Left lung (tissue), 10 donors: ENCODE measurements around the gene ESRRA. TPM values are rescaled to one million over a fixed set of nuclear protein-coding genes. Genes with fewer than 3 reads are reported as not detected.
A peak's percentile ranks its signal among the peaks of the same experiment; 100 is the strongest.

Source experiments
- ATAC-seq: fragments of 200-7000 bp; cut with Tn5 transposase; one replicate; pipeline ENCODE4 v1.9.1; 2020; ENCODE audit warnings: moderate library complexity
- DNase-seq, 4 donors: peaks; one replicate each; pipeline ENCODE4 v3.0.0-alpha.2; 2013 to 2020
- H3K27ac ChIP-seq, 2 donors: fragments of 200-600 bp; sonication (generic) in 1 of 2; one replicate each; pipeline versions ENCODE4 v1.5.0 to v1.8.0; 2020 to 2021
- H3K27me3 ChIP-seq, 2 donors: fragments of 200-600 bp; sonication (generic) in 1 of 2; one replicate each; pipeline versions ENCODE4 v1.5.0 to v1.8.0; 2020 to 2021
- H3K36me3 ChIP-seq, 2 donors: fragments of 200-600 bp; sonication (generic) in 1 of 2; one replicate each; pipeline versions ENCODE4 v1.5.0 to v1.8.0; 2020 to 2021
- H3K4me1 ChIP-seq, 2 donors: fragments of 200-600 bp; one replicate each; pipeline ENCODE4 v1.8.0; 2021
- H3K4me3 ChIP-seq, 2 donors: fragments of 200-600 bp; sonication (generic) in 1 of 2; one replicate each; pipeline versions ENCODE4 v1.5.0 to v1.8.0; 2020 to 2021; ENCODE audit warnings: mild to moderate bottlenecking in 1 of 2
- H3K9me3 ChIP-seq, 2 donors: fragments of 200-600 bp; sonication (generic) in 1 of 2; one replicate each; pipeline versions ENCODE4 v1.5.0 to v1.8.0; 2020 to 2021
- CTCF ChIP-seq, 2 donors: fragments of 200-600 bp; sonication (generic) in 1 of 2; IDR thresholded peaks; one replicate each; pipeline versions ENCODE4 v1.5.0 to v1.8.0; 2021; ENCODE audit warnings: antibody characterized with exemption in 2 of 2
- intact Hi-C, 2 donors: fragments of 100-400 bp; cut with DNase I; formaldehyde crosslinking; loops; one replicate each; pipeline versions ENCODE4 v1.11.2 to v1.14.2; 2022
- polyA plus RNA-seq, 6 donors: library from polyadenylated mRNA; unstranded; fragments of 120-200 nt; gene quantifications; one replicate each; pipeline ENCODE4 v1.2.1, GENCODE V29; 2013; ENCODE audit not compliant: insufficient read length in 6 of 6
- total RNA-seq, 2 donors: library from RNA; stranded (reverse); fragmentation: NEBNext Ultra II Directional; extraction: Animal tissue kit (Norgen Biotek cat#: 25700); gene quantifications; one replicate each; pipeline ENCODE4 v1.2.1, GENCODE V29; 2021
- donor health status: DM: no; HTN: yes; CAD: no.
- donor health status: DM: no; HTN: no; CAD: no.

ESRRA gene
- total and polyA plus RNA-seq, 8 donors: 10.2 to 60.1 (median 13.8) TPM

GRCh38 chr11:64340671-64341335, 35.5 kb downstream of the ESRRA start:
- H3K4me1 ChIP-seq: peaks cover 0 to 43% of the 10 kb centered on the region in 2 donors
- peak overlapping the region in 1 of 2 donors; percentile 86 for H3K27ac ChIP-seq
- intact Hi-C loops: no loop called here
- H3K9me3 ChIP-seq: no peaks in the 10 kb centered on the region
- TF ChIP-seq CTCF (IDR thresholded peaks at IDR 0.05): no peak
- peaks cover 0 to 28% of the 10 kb centered on the region in 2 donors for H3K36me3 ChIP-seq
- DNase-seq: peak in 1 of 4 donors; percentile 94
- ATAC-seq: no peak
- H3K27me3 ChIP-seq: no peaks in the 10 kb centered on the region
- H3K4me3 ChIP-seq: peak overlapping the region in 1 of 2 donors; percentile 49

DNA sequence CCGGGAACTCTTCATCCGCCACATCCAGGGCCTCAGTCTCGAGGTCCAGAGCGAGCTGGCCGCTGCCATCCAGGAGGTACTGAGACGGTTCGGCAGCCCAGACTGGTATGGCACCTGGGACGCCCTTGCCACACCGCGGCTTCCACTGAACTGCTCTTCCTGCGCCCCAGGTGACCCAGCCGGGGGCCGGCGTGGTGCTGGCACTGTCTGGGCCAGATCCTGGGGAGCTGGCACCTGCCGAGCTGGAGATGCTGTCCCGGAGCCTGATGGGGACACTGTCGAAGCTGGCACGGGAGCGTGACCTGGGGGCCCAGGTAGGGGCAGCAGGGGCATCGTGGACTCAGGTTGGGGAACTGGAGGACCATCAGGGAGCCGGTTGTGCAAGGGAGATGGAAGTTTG, 36.1 kb downstream of the ESRRA start:
- no peak for ATAC-seq
- H3K4me3 ChIP-seq: peak overlapping the region in 1 of 2 donors; percentile 49
- no peaks in the 10 kb centered on the region for H3K27me3 ChIP-seq

GRCh38 chr11:64341851-64342791, 36.8 kb downstream of the ESRRA start:
- intact Hi-C loops: no loop called here
- peak overlapping the region; percentile 7 to 49 for H3K4me3 ChIP-seq
- H3K27ac ChIP-seq: peak overlapping the region; percentile 27 to 86
- peak; percentile 95 for ATAC-seq
- H3K4me1 ChIP-seq: peaks cover 0 to 43% of the 10 kb centered on the region in 2 donors
- DNase-seq: peak in 3 of 4 donors; percentile 84 to 99 (median 92)
- peak; percentile 25 to 42 for TF ChIP-seq CTCF (IDR thresholded peaks at IDR 0.05)
- H3K27me3 ChIP-seq: no peaks in the 10 kb centered on the region
- peaks cover 0 to 31% of the 10 kb centered on the region in 2 donors for H3K36me3 ChIP-seq
- no peaks in the 10 kb centered on the region for H3K9me3 ChIP-seq

More for the DNA sequence above, 36.1 kb downstream of the ESRRA start:
- no peak for TF ChIP-seq CTCF (IDR thresholded peaks at IDR 0.05)
- H3K36me3 ChIP-seq: peaks cover 0 to 31% of the 10 kb centered on the region in 2 donors
- intact Hi-C loops: no loop called here
- peaks cover 0 to 43% of the 10 kb centered on the region in 2 donors for H3K4me1 ChIP-seq
- DNase-seq: peak in 1 of 4 donors; percentile 84
- no peaks in the 10 kb centered on the region for H3K9me3 ChIP-seq
- peak overlapping the region in 1 of 2 donors; percentile 86 for H3K27ac ChIP-seq

GRCh38 chr11:64342869-64343745, 37.8 kb downstream of the ESRRA start:
- DNase-seq (peak in 1 of 4 donors; percentile 77), ATAC-seq (peak; percentile 43)
- H3K36me3 ChIP-seq: peaks cover 0 to 31% of the 10 kb centered on the region in 2 donors
- H3K27me3 ChIP-seq: no peaks in the 10 kb centered on the region
- H3K27ac ChIP-seq: peak overlapping the region in 1 of 2 donors; percentile 86
- intact Hi-C loops: no loop called here
- TF ChIP-seq CTCF (IDR thresholded peaks at IDR 0.05): no peak
- peak overlapping the region in 1 of 2 donors; percentile 49 for H3K4me3 ChIP-seq
- H3K9me3 ChIP-seq: no peaks in the 10 kb centered on the region
- H3K4me1 ChIP-seq: peaks cover 0 to 43% of the 10 kb centered on the region in 2 donors
